NCI-H526 (cell line): ENCODE results near the gene TARBP2.
"Not testable (repeated sequence)": the region's sequence is repeated elsewhere in the genome, so short reads cannot be mapped to it uniquely, and the experiment has no call there.

Source experiments
- DNase-seq, 2 experiments: peaks; one replicate each; lab custom pipeline; 2025; lab: John Stamatoyannopoulos, UW

The TARBP2 gene

DNA sequence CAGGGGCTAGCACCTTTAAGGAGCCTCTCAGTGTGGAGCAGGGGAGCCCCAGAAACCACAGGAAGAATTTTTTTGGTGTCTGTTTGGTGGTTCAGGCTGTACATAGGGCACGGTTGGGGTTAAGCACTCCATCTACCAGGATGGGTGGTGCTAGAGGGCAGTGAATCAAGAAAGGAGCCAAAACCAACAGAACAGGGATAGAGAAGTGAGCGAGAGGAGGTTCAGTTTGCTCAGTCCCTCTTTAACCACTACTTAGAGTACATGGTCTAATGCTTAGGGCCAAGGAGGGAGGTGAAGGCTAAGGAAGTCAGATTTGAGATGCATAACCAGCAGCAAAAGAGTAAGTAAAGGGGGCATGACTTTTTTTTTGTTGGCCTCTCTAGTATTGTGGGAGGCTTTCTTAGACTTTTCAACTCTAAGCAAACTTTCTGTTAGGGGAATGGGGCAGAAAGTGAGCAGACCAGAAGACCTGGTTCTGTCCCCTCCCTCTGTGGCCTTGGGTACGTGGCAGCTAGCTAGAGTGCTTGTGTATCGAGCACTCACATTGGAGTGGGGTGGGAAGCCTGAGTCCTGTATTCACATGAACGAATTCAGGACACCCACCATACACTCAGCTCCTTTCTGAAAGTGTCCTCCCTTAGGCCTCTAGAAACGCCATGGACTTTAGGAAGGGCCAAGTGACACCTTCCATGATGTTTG, 12.8 kb downstream of the TARBP2 start:
- no peak for DNase-seq

DNA sequence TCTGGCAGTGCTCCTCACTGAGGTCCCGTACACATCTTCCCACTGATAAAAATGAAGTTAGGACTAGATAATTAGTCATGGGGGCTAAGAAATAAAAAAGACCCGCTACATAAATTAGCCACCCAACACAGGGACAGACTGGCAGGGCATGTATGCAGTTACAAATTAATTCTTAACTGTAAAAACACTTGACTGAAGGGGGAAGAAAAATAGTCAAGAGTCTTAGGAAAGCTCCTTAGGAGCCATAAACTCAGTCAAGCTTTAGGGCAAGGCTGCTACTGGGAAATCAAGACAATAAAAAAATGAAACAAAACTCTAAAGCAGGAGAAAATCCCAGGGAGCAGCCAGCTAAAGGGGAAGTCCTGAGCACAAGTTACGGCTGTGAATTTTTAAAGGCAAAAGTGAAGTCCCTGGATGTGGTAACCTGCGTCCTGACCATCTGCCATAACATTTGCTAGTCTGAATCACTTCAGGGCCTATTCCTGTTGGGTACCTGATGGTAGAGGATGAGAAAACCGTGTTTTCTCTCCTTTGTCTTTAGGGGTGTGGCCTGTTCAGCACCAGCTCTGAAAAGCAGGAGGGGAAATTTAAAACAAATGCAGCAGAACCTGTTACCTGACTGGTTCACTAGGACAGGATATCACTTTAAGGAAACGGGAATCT, 13.7 kb downstream of the TARBP2 start:
- no peak for DNase-seq

DNA sequence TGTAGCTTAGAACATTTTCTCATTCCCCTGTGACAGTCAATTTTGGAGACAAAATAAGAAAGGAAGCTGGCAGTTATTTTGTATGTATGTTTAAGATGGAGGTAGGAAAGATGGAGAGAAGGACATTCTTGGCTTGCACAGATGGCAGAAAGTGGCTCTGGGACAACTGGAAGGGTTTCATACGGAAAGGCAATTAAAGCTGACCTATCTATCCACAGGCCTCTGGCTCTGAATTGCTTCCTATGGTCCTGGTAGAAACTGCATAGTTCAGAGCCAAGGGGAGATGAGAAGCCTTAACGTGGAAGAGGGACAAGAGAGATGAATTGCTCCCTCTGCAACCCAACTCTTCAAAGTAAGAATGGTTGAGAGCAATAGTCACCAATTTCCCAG, 14.2 kb downstream of the TARBP2 start:
- no peak for DNase-seq

DNA sequence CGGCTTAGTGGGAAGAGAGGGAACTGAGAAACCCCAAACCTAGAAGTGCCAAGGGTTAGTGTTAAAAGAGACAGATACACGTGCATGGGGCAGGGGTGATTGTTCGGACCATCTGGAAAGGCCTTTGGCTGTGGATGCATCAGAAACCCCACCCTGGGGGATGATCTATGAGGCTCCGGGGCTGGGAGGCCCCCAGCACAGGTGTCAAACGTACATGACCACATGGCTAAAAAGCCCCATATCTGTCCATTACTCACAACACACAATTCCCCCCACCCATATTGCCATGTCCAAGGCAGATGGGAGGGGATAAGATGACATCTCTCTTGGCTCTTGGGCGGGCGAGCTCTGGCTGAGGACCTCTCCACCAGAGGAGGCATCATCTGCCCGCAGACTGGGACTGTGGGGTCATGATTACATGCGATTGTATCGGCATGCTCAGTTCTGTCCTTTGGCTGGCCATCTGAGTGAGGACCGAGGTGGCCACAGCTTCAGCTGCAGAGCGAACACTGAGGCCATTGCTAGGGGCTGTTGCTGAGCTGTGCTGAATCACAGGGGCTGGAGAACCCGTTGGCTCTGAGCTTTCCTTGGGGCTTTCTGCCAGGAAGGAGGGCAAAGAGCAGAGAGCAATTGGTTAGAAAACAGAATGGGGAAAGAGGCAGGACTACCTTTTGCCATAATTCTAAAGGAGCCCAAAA, 15.8 kb downstream of the TARBP2 start:
- DNase-seq = no peak

DNA sequence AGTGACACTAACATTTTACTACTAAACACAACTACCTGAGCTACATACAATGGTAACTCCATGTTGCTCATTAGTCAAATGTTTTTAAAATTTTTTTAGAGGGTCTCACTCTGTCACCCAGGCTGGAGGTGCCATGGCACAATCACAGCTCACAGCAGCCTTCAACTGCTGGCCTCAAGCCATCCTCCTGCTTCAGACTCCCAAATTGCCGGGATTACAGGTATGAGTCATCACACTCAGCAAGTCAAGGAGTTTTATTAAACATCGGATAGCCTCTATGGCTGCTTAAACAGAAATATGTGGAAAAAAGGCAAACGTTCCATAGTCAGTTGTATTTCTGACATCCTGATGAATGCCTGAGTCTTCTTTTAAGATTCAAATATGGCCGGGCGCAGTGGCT, 17.3 kb downstream of the TARBP2 start:
- DNase-seq = no peak

DNA sequence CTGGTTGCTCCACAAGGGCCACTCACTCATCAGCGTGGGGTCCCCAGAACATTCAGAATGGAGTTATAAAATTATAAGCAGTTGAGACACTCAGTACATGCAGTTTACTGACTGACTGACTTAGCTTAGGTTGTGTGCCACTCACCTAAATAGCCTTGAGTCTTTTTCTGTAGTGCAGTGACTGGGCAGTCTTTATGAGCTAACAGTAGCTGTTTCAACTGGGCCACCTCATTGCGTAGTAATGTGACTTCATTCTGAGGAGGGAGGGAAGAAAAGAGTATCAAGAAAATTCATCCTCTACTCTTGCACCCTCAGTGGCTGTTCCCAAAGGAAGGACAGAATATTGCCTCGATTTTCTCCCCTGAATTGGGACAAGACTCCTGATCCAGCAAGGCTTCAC, 22.0 kb downstream of the TARBP2 start:
- no peak for DNase-seq

DNA sequence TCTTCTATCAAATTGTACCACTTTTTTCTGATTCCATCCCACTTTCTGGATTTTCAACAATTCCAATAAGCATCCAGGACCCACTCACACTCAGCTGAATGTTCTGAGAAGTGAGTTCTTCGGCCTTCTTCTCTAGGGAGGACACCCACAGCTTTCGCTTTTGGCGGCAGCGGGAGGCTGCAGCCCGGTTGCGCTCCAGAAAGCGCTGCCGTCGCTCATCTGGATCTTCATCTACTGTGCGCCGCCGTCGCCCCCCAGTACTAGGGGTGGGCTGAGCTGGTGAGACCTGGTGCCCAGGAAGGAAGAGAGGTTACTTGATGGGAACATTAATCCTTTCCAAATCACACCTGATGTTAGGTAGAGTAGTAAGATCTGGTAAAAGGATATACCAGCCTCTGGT, 23.4 kb downstream of the TARBP2 start:
- no peak for DNase-seq

DNA sequence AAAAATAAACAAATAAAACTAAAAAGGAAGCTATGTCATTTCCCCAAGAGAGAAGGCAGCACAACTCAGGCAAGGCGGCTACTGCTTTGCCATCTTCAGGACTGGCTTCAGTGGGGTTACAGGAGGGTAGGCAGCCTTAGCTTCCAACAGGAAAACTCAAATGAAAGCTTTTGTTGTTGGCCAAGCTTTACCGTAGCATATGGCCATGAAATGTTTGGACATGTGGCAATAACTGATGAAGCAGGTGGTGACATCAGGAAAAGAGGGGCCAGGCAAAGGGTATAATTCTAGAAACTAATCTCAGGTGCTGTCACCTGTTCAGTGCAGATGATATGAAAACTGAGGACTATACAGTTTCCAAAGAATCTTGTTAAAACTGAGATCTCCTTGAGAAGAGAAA, 29.0 kb downstream of the TARBP2 start:
- no peak for DNase-seq

DNA sequence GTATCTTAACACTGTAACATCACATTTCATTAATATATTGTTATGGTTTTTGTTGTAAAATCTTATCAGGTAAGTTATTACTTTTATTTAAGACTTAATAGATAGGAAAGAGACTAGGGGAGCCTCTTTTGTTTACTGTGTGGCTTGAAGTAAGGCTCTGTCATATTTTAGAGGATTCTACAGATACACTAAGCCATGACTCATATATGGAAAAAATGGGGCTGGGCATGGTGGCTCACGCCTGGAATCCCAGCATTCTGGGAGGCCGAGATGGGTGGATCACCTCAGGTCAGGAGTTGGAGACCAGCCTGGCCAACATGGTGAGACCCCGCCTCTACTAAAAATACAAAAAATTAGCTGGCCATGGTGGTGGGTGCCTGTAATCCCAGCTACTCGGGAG, 29.8 kb downstream of the TARBP2 start:
- DNase-seq = no peak

DNA sequence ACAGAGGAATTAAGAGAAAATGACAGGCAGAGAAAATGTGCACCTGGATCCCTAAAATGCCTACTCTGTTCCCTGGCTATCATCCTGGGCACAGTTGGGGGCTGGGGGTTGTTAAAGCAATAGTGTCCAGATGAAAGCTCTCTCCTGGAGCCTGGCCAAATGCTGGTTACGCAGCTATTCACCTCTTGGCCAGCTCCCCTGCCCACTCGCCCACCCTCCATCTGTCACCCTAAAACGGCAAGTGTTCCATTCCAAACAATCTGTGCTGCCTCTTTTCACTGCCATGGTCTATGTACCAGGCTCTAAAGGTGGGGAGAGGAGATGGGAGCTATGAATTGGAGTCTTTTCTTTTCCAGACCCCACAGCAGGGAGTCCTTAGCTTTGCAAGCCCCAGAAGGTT, 30.9 kb downstream of the TARBP2 start:
- DNase-seq = no peak

DNA sequence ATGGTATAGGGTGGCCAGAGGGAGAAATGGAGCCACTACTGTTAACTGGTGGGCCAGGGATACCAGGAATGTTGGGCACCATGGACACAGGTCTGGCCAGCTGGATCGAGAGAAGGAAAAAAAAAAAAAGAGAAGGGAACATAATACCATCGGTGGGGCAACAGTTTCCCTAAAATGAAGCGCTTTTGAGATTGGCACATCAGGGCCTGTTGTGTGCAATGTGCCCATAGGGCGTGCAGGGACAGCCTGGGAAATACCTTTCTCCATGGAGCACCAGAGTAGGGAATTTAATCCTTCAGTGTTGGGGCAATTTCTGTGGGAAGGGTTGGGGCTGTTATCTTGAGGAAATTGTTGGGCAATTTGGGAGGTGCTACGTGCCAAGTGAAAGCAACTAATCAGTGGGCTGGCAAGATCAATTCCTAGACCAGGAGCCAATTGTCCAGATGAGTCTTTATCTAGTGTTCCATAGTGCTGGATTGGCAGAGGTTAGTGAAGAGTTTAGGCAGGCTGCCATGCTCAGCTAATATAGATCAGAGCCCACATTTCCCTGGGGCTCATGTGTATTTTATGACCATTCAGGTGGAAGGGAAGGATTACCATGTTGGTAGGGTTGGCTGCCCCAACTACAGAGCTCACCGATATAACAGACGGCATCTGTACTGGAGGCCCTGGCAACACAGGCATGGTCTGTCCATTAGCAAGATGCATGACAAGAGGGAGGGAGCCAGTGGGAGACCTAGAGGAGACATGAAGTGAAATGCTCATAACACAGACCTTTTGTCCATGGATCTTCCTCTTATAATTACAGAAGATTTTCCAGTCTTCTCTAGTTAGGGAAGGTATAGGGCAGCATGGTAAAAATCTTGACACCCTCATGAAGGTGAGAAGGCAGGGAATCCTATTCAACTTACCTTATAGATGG, 31.7 kb downstream of the TARBP2 start:
- no peak for DNase-seq

DNA sequence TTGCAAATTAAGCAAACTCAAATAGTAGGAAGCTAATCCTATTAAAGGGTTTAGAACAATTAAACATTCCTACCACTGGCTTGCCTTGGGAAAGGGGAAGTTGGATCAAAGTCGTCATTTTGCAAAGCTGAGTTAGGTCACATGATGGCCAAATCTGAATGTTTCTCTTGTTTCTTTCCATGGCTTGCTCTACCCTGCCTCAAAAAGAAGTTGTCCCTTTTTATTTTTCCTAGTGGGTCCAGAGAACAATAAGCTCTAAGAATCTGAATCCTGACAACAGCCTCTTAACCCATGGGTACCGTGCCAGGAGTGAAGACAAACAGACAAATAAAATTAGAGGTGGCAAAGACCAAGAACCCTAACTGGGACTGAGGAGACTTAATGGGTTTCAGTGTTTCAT, 32.4 kb downstream of the TARBP2 start:
- DNase-seq = no peak

DNA sequence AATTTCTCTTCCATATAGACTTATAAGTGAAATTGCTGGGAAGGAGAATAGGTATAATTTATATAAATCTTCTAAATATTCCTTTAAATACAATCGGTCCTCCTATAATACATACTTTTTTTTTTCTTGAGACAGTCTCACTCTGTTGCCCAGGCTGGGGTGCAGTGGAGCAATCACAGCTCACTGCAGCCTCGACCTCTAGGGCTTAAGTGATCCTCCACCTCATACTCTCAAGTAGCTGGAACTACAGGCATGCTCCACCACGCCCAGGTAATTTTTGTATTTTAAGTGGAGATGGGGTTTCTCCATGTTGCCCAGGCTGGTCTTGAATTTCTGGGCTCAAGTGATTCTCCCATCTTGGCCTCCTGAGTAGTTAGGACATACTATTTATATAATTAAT, 35.9 kb downstream of the TARBP2 start:
- no peak for DNase-seq

DNA sequence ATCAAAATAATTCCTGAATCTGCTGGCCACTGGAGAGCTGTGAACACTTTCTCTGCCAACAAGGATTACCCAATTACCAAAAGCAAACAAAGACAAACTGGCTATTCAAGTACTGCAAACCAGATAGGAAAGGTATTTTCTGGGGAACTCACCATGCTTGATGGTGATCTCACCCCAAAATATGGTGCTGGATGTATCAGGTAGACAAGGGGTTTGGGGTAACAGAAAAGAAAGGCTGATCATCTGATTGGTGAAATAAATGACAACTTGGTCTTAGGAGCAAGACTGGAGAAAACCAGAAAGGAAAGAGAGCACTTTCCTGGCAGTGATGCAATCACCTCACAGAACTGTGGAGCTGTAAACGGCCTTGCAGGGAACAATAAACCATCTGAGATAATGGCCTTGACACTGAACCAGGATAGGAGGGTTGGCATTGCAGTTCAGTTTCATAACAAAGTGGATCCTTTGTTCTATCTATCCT, 37.2 kb downstream of the TARBP2 start:
- peak; percentile 44 to 57 for DNase-seq

DNA sequence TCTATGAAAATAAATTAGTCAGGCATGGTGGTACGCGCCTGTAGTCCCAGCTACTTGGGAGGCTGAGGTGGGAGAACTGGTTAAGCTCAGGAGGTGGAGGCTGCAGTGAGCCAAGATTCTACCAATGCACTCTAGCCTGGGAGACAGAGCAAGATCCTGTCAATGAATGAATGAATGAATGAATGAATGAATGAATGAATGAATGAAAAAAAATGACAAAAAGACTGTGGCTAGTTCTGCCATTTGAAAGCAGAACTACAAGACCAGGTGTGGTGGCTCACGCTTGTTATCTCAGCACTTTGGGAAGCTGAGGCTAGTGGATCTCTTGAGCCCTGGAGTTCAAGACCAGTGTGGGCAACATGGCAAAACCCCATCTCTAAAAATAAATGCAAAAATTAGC, 38.4 kb downstream of the TARBP2 start:
- DNase-seq = no peak

DNA sequence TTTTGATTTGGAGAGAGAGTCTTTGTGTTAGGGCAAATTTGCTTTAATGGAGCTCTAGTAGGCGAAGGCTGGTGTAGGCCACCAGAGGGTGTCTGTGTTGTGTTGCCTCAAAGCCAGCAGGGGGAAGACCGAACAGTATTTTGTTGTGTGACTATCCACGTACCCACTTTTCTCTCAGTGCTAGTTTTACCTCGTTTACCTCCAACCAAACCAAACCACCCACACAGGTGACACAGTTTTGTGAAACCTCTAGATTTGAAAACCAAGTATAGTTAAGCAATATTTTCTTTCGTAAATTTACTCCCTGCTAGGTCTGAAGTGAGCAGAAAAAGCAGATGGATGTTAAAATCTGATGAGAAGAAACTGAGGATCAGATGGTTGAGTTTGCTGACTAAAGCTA, 42.5 kb downstream of the TARBP2 start:
- DNase-seq = peak; percentile 42 to 66

DNA sequence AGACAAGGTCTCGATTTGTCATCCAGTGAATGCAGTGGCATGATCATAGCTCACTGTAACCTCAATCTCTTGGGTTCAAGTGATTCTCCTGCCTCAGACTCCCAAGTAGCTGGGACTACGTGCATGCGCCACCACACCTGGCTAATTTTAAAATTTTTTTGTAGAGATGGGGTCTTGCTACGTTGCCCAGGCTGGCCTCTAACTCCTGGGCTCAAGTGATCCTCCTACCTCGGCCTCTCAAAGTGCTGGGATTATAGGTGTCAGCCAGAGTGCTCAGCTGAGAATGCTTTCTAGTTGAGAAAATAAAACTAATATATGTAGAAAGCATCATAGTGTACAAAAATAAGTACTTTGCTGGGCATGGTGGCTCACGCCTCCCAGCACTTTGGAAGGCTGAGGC, 47.3 kb downstream of the TARBP2 start:
- not testable (repeated sequence) for DNase-seq

DNA sequence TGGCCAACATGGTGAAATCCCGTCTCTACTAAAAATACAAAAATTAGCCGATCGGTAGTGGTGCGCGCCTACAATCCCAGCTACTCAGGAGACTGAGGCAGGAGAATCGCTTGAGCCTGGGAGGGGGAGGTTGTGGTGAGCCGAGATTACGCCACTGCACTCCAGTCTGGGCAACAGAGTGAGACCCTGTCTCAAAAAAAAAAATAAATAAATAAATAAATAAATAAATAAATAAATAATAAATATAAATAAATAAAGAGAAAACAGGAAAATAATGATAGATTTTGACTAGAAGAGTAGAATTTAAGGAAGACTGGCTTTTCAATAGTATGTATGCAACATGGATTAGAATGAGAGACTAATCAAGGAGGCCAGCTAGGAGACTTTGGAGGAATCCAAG, 49.0 kb downstream of the TARBP2 start:
- DNase-seq = not testable (repeated sequence)

DNA sequence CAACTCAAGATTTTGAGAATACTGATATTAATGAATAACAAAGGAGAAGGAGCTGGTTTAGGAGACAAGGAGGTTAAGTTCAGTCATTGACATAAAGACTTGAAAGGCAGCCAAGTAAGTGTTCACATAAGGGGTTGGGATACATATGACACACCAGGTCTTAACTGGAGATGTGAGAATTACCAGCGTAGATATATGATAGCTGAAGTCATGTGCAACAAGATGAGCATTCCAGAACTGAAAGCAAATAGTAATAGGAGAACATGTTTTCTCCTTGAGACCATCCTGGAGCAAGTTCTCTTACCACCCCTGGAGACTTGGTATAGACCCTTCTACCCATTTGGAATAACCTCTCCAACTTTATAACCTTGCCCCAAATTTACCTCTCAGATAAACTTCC, 49.5 kb downstream of the TARBP2 start:
- DNase-seq = no peak

DNA sequence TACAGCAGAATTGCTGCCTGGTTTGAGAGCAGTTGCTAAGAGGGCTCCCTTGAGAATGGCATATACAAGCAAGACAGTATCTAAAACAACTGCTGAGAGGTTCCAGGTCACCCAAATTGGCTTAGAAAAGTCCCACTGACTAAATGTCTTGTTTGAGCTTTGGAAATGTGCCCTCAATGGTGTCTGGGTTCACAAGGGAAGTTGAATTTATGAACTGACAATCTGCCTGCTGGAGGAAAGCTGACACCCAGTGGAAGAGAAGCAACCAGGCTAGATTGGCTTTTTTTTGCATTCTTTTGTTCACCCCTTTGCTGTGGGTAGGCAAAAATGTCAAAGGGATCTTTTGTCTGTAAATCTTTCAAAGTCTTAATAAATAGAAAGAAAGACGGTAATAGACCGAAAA, 50.8 kb downstream of the TARBP2 start:
- no peak for DNase-seq

DNA sequence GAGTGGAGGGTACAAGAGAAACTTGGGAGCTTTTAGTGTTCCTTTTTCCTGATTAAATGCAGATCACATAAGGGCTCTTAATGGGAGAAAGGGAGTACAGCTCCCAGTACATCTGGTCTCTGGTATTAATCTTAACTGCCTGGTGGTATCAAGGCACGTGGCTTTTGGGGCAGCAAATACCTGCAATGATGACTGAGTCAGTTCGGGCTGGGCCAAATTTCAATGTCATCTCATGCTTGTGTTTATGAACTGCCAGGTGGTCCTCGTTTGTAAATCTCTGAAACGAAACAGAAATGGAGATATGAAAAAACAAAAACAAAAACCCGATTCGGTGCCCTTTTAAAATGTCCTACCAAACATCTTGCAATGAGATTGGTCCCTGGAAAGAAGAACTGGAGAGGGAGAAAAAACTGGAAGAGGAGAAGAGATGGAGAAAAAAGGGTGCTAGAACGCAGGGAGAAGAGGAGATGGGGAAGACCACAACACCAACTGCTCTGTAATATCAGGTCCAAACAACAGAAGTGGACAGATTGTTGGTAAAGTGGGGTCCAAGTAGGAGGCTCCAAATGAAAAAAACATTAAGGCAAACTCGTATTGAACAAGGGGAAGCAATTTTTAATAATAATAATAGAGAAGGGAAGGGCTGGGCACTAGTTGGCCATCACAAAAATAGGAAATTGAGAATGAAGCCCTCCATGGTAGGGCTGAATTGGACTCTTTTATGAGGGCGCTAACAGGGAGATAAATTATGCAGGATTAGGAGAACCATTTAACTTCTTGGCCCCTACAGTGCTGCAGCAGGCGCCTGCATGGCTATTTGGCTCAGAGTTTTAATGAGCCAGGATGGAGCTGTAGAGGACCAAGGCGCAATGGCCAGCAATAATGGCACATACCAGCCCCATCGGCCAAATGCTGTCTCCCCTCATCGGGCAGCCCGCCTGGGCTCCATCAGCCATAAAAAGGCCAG, 51.6 kb downstream of the TARBP2 start:
- no peak for DNase-seq
